Stimulated activated CD4-positive, alpha-beta T cell treated with anti-CD3 and anti-CD28 coated beads, TNF-alpha, amount 100 ng/mL, for 24 hours (primary cell): ENCODE results near the gene OR8S1.
"Not testable (repeated sequence)": the region's sequence is repeated elsewhere in the genome, so short reads cannot be mapped to it uniquely, and the experiment has no call there.

Experiments used
- DNase-seq, 3 experiments: peaks; one replicate each; pipeline ENCODE4 v3.0.0-alpha.2; 2020; ENCODE audit warnings: low read depth in 3 of 3

OR8S1 gene, protein sequence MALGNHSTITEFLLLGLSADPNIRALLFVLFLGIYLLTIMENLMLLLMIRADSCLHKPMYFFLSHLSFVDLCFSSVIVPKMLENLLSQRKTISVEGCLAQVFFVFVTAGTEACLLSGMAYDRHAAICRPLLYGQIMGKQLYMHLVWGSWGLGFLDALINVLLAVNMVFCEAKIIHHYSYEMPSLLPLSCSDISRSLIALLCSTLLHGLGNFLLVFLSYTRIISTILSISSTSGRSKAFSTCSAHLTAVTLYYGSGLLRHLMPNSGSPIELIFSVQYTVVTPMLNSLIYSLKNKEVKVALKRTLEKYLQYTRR

DNA sequence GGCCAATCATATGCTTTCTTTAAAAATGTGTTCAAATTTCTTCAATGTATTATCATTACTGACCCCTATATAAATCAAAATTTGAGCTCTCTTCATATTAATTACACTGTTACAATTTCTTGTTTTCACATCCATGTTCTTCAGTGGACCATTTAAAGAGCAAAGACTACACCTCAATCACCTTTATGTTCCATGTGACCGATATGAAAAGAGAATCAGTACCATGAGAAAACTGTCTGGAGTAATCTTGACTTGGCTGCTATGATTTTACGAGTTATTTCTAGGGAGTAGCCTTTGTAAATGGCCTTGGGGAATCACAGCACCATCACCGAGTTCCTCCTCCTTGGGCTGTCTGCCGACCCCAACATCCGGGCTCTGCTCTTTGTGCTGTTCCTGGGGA is at the start of gene OR8S1:
TSS of gene OR8S1 (plus strand) at position 301 of the 400 bp plus-strand sequence. CDS start at position 301, 0 bp downstream.
- DNase-seq: no peak

DNA sequence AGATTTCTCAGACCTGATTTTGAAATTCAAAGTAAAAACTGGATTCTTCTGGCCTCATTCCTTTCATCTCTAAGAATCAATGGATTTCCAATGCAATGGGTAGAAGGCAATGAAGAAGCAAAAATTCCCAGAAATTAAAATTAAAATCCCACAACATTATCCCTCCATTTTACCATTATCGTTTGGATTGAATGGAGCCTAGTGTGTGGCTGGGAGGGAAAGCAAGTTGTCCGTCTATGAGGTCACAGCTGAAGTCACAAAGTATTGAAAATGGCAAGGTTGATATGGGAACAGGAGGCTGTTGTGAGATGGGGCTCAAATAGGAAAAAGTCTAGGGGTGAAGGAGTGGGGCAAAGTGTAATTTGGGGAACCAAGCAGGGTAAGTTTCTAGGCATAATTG is 43.2 kb upstream of the OR8S1 start, which contains the start of gene C12orf54:
TSS of gene C12orf54 (plus strand) at position 301 of the 400 bp plus-strand sequence. CDS start 799 bp downstream, outside the sequence.
- DNase-seq: no peak

GRCh38 chr12:48482930-48483329 is 42.5 kb upstream of the OR8S1 start:
- DNase-seq: no peak

DNA sequence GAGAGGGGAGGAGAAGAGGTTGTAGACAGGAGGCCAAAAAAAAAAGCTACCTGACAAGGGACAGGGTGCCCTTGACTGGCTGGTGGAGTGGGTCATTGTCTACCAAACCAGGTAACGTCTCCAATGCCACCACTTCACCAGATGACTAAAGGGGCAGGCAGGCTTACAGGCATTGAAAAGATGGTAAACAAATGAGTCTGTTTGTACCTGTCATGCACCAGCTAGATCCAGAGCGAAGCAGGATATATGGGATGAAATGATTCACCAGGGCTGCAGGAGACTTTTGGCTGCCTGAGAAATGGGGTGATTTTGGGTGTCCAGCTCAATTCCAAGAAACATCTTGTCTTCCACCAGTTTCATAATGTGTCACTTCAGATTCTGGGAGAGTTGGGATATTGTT is 39.2 kb upstream of the OR8S1 start:
- no peak for DNase-seq

DNA sequence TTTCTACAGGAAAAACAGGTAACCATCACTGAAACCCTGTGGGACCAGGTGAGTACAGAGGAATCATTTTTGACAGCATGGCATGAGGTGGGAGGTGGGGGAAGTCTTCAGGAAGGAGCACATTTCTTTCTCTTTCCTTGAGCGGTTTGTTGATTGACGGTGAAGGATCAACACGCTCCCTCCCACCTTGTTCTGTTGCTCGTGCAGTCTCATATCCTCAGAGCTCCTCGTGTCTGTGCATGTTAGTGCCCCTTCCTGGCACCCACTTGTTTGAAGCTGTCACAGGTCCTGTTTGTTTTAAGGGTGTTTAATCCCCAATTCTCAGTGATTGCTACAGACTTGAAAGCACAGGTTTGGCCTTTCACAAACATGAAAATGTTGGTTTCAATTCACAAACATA is 38.8 kb upstream of the OR8S1 start:
- DNase-seq: no peak

GRCh38 chr12:48489012-48489411 is 36.4 kb upstream of the OR8S1 start:
- no peak for DNase-seq

DNA sequence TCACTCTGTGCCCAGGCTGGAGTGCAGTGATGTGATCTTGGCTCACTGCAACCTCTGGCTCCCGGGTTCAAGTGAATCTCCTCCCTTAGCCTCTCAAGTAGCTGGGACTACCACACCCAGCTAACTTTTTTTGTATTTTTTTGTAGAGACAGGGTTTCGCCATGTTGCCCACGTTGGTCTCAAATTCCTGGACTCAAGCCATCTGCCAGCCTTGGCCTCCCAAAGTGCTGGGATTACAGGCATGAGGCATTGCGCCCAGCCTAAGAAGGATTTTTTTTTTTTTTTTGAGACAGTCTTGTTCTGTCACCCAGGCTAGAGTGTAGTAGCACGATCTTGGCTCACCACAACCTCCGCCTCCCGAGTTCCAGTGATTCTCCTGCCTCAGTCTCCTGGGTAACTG is 36.0 kb upstream of the OR8S1 start:
- DNase-seq: not testable (repeated sequence)

- not testable (repeated sequence) for DNase-seq
These were observed 25.2 kb upstream of the OR8S1 start for GRCh38 chr12:48500281-48500680.

DNA sequence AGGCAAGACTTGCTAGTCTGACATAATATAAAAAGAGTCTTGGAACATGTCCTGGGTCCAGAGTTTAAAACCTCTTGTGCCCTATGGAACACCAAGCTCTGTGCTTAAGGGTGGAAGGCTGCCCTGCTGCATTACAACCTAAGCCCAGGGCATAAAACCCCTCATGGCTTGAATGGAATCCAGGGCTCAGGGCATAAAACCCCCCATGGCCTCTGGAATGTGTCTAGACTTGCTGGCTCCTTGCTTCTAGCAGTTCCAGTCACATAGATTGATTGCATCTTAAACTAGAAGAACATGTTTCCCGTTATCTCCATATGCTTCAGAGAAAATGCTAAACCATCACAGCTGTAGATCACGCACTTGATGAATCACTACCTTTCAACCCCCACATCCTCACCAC is 18.6 kb upstream of the OR8S1 start:
- DNase-seq: not testable (repeated sequence)

- DNase-seq: no peak
These were observed 16.4 kb upstream of the OR8S1 start for GRCh38 chr12:48508987-48509386.

DNA sequence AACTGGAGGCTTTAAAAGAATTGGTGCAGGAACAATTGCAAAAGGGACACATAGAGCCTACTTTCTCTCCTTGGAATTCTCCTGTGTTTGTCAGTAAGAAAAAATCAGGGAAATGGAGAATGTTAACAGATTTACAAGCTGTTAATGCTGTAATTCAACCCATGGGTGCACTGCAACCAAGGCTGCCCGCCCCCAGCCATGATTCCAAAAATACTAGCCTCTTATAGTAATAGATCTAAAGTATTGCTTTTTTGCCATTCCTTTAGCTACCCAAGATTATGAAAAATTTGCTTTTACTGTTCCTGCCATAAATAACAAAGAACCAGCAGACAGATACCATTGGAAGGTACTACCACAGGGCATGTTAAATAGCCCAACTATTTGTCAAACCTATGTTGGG is 15.3 kb upstream of the OR8S1 start:
- DNase-seq: no peak

- DNase-seq: peak in 1 of 3 experiments; percentile 1
These were observed 12.6 kb upstream of the OR8S1 start for GRCh38 chr12:48512855-48513254.

GRCh38 chr12:48514728-48515127 is 10.7 kb upstream of the OR8S1 start:
- no peak for DNase-seq

DNA sequence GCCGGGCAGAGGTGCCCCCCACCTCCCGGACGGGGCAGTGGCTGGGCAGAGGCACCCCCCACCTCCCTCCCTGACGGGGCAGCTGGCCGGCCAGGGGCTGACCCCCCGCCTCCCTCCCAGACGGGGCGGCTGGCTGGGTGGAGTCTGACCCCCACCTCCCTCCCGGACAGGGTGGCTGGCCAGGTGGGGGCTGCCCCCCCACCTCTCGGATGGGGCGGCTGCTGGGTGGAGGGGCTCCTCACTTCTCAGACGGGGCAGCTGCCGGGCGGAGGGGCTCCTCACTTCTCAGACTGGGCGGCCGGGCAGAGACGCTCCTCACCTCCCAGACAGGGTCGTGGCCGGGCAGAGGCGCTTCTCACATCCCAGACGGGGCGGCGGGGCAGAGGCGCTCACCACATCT is 5.1 kb upstream of the OR8S1 start:
- not testable (repeated sequence) for DNase-seq

DNA sequence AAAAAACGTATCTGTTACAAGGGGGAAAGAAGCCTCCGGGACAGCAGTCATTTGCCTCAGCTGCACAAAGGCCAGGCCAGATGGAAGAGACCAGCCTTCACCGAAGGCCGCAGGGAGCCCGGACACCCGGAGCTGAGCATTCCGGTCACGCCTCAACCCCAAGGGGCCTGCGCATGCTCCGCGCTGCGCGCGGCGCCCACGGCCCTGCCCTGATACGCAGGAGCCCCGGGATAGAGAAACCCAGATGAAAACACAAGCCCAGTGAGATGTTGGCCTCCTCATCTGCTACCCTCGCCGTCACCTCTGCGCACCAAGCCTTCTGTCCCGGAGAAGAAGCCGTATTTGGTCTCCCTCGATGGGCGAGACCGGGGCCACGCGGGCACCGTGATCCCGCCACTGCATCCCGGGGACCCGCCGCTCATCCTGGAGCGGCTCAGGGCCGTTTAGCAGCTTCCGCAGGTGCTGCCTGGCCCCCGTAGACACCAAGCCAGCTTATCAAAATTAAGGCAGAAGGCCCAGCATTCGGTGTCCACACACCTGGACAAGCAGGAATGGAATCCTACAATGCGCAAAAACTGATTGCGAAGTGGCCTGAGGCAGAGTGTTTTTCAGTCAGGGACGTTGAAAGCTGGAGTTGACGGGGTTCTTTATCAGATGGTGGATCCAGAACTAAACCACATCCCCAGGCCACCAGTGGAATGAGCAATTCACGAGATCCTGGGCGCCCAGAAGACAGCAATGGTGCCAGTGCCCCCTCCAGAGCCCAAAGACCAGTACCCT is 2.6 kb downstream of the OR8S1 start:
- DNase-seq: no peak

GRCh38 chr12:48532601-48533000 is 7.2 kb downstream of the OR8S1 start:
- no peak for DNase-seq

- no peak for DNase-seq
These were observed 11.2 kb downstream of the OR8S1 start for GRCh38 chr12:48536602-48537001.

GRCh38 chr12:48542300-48542928 is 17.0 kb downstream of the OR8S1 start:
- peak; percentile 3 to 42 (median 28) for DNase-seq

DNA sequence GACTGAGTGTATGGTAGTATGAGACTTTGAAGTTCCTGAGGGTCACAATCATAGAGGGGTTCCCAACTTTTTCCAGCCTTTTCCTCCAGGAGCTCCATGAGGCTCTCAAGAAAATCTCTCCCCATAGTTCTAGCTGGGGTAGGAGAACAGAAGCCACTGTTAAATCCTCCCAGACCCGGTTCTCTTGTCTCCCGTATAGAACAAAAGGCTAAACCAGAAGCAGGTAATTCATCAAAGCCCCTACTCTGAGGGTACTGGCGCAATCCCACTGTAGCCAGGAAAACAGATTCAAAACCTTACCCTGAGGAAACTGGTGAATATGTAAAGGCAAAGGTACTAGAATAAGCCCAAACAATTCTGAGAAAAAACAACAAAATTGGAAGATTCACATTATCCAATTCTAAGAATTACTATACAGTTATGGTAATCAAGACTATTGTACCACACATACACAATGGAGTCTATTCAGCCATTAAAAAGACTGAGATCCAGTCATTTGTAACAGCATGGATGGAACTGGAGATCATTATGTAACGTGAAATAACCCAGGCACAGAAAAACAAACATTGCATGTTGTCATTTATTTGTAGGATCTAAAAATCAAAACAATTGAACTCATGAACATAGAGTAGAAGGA is 20.5 kb downstream of the OR8S1 start:
- no peak for DNase-seq

DNA sequence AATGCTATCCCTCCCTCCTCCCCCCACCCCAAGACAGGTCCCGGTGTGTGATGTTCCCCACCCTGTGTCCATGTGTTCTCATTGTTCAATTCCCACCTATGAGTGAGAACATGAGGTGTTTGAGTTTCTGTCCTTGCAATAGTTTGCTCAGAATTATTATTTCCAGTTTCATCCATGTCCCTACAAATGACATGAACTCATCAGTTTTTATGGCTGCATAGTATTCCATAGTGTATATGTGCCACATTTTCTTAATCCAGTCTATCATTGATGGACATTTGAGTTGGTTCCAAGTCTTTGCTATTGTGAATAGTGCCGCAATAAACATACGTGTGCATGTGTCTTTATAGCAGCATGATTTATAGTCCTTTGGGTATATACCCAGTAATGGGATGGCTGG is 21.6 kb downstream of the OR8S1 start:
- DNase-seq: not testable (repeated sequence)

GRCh38 chr12:48551636-48552035 is 26.2 kb downstream of the OR8S1 start:
- DNase-seq: not testable (repeated sequence)
